HG02840 (cell line): ENCODE results near the gene CTU1.
A peak's percentile ranks its signal among the peaks of the same experiment; 100 is the strongest.

Experiments used
- ATAC-seq: cut with Tn5 transposase; IDR thresholded peaks from one replicate; pipeline ENCODE4 v1.9.1; 2021; ENCODE audit warnings: mild to moderate bottlenecking, moderate library complexity, moderate number of reproducible peaks; ENCODE audit not compliant: unreplicated experiment, low FRiP score

The CTU1 gene

GRCh38 chr19:51108805-51109146 is 567 bp upstream of the CTU1 start:
- ATAC-seq = peak; percentile 34

- no peak for ATAC-seq
Observed at GRCh38 chr19:51107406-51108065, 673 bp downstream of the CTU1 start.

DNA sequence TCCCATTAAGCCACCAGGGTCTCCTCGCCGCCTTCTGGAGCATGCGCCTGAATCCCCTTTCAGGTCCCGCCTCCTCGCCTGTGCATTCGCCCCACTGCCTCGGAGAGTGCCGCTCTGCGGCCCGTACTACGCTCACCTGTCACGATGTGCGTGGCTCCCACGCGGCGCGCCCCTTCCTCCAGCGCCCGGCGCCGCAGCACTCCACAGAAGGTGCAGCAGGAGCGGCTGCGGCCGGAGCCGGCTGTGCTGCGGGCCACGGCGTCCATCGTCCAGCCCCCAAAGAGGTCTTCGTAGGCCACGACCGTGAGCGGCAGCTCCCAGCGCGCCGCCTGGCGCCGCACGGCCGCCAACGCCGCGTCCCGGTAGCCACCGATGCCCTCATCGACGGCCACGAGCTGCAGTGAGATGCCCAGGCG is 4.3 kb downstream of the CTU1 start:
- ATAC-seq = no peak

GRCh38 chr19:51102991-51103390 is 5.2 kb downstream of the CTU1 start:
- no peak for ATAC-seq

- no peak for ATAC-seq
Observed at GRCh38 chr19:51101171-51101865, 6.9 kb downstream of the CTU1 start.

- no peak for ATAC-seq
Observed at GRCh38 chr19:51100601-51101000, 7.6 kb downstream of the CTU1 start.

DNA sequence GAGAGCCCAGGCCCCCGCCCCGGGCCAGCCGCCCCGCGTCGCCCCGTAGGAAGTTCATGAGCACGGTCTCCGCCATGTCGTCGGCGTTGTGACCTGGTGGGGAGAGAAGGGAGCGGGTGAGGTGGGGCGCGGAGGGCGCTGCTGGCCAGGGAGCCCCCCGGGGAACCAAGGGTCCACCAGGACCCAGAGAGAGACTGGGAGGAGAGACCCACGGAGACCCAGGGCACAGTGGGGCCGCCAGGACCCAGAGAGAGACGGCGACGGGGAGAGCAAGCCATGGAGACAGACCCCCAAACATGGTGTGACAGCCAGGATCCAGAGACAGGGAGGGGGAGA is 9.2 kb downstream of the CTU1 start:
- ATAC-seq = no peak

GRCh38 chr19:51098365-51099046 is 9.7 kb downstream of the CTU1 start:
- ATAC-seq = no peak

DNA sequence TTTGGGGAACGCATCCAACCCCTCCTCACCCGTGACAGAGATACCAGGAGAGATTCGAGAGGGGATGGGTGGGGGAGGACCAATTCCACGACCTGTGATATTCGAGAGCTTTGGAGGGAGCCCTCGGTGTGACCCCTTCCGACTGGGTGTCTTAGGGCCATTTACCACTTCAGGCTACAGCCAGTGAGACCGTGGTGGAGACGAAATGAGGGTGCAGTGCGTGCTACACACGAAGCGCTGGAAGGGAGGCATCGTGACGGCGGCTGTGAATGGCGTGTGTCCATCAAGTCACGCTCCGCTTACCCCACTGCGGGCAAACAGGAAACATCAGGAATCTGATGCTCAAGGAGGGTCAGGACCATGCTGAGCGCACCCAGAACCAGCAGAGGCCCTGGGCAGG is 10.4 kb downstream of the CTU1 start:
- ATAC-seq = no peak

DNA sequence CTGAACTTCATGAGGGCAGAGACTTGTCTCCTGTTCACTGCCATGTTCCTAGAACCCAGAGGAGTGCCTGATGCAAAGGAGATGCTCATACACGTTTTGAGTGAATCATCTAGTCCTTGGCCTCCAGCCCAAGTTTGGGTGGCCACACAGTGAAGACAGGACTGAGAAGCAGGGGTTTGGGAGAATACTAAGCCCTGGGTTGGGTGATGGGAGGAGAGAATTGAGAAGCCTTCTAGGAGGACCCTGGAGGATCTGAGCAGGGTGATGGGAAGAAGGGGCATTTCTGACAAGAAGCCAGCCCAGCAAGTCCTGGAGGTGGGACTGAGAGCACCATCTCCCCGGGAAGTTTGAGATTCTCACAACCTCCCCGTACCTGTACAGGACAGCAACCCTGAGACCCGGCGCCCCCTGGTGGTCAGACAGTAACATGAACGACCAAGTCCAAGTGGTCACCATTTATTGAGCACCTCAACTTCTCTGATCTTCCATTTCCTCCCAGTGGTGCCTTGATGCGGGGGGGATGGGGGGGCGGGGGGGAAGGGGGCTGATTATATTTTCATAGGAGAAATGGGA is 11.0 kb downstream of the CTU1 start:
- ATAC-seq = no peak

DNA sequence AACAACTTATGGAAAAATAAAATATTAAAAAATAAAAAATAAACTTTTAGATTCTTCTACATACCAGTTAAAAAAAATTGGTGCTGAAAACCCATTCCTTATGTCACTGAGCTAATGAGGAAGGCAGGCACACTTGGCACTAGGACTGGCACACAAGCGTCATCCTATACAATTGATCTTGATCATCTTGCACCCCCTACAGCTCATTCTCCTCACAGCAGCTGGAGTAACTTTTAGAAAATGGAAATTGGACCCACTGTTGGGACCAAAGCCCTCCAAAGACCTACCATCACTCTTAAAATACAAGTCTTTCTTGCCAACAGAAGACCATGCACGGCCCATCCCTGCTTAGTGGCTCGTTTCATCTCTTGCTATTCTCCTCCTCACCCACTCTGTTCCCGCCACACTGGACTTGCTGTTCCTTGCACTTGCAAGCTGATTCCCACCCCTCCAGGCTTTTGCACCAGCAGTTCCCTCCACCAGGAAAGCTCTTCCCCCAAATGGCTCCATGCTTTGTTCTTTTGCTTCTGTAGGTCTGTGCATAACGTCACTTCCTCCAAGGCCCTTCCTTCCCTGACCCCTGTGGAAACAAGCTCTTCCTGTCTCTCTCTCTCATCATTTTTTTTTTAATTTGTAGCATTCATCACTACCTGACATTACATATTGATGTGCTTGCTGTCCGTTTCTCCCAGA is 11.6 kb downstream of the CTU1 start:
- ATAC-seq = no peak

- ATAC-seq = no peak
Observed at GRCh38 chr19:51094696-51095279, 13.4 kb downstream of the CTU1 start.

DNA sequence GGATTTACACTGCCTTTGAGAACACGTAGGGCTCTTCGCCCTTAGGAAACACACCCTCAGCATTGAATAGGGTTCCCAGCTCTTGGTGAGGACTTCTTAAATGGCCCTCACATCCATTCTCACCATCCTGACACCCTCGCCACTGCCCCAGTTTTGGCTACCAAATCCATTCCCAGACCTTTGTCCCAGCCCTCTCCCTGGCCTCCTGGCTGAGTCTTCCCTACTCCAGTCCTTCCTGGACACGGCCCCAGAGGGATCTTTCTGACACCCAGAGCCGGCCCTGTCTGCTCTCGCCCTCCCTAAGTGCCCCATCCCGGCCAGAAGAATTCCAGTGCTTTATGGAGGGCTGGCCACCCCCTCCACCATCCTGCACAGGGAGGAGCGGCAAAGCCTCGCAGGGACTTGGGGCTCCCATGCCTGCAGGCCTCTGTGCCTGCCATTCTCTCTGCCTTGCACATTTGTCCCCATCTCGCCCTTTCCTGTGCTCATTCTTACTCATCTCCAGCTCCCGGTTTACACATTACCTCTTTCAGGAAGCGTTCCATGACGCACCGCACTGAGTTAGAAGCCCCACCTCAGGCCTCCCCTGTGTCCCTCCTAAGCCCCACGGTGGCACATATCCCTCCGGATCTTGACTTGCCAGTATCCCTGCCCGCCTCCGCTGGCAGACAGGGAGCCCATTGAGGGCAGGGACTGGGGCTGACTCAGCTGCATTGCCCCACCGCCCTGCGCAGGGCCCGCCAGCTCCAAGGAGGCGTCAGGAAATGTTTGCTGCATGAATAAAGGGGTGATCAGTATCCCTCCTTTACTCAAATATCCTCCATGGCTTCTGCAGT is 14.5 kb downstream of the CTU1 start:
- ATAC-seq = no peak

- no peak for ATAC-seq
Observed at GRCh38 chr19:51093101-51093500, 15.1 kb downstream of the CTU1 start.

- ATAC-seq = no peak
Observed at GRCh38 chr19:51091895-51092873, 16.0 kb downstream of the CTU1 start.

- ATAC-seq = no peak
Observed at GRCh38 chr19:51091126-51091525, 17.1 kb downstream of the CTU1 start.

DNA sequence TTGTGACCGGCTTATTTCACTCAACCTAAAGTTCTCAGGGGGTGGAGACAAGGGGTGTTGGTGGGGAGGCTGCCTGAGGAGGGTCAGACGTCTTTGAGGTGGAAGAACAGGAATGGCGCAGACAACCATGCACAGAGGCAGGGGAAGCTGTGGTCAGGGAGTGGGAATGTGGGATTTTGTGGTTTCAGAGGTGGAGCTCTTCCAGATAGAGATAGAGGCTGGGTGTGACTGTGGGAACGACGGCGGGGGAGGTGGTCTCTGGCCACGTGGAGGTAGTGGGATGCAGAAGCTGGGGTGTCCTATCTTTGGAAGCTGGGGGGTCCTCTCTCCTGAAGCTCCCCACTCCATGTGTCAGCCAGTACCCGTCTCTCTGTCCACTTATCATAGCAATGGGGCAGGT is 17.7 kb downstream of the CTU1 start:
- ATAC-seq = no peak

DNA sequence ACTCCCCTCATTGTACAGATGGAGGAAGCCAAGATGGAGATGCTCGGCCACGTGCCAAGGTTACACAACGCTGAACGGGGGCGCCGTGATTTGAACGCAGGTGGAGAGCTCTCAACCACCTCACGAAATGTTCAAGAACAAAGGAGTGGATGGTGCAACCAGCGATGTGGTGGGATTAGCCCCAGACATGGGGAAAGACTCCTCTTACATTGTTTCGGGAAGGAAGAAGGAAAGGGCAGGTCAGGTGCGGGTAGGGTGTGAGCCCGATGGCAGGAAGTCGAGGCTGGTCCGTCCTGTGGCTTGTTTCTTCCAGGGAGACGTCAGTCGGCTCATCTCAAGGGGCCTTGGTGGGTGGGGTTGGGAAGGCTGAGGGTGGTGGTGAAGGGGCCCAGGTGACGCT is 18.4 kb downstream of the CTU1 start:
- ATAC-seq = no peak
